Measurements from ENCODE around the gene HIF1AN.

HIF1AN gene

DNA sequence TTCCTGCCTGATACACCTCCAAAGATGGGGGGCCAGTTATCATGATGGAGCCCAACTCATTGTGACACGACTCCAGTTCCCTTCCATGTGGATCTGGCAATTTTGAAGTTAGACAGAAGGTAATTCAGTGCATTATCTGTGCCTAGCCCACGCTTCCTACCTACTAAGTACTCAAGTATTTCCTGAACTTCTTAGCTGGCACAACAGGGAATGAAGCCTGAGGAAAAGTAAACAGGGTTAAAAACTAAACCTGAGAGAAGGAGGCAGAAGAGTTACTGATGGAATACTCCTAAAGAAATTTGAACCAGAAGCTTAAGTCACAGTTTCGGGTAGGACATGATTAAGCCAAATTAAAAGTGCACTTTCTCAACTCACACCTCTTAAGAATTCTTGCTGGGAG is 14.9 kb upstream of the HIF1AN start:
- DNase-seq (ENCODE audit: low read depth in 2 of 2, low spot score in 1 of 2), result no peak

DNA sequence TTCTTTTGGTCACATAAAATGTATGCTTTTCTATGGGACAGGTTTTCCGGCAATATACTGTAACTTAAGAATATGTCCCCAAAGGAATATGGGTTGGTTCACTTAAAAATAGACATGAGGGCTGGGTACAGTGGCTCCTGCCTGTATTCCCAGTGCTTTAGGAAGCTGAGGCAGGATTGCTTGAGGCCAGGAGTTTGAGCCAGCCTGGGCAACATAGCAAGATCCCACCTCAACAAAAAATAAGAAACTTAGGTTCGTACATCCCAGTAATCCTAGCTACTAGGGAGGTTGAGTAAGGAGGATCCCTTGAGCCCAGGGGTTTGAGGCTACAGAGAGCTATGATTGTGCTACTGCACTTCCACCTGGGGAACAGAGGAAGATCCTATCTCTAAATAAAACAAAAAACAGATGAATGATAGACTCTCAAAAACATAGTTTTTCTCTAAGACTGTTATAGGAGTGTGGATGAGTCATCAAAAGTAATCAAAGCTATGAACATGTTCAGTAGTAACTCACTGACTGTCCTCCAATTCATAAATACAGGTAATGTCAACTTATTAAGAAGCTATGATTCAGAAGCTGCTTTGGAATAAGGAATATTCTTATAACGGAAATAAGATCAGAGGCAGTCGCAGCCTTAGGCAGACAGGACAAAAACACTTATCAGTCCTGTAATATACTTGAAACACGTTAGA is 13.5 kb upstream of the HIF1AN start:
- no peak for DNase-seq (ENCODE audit: low read depth in 2 of 2, low spot score in 1 of 2)

DNA sequence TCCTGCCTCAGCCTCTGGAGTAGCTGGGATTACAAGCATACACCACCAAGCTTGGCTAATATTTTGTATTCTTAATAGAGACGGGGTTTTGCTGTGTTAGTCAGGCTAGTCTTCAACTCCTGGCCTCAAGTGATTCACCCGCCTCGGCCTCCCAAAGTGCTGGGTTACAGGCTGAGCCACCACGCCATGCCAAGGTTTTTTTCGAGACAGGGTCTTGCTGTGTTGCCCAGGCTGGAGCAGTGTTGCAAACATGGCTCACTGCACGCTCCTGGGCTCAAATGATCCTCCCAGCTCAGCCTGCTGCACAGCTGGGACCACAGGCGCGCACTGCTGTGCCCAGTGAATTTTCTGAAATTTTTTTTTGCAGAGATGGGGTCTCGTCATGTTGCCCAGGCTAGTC is 12.8 kb upstream of the HIF1AN start:
- DNase-seq (ENCODE audit: low read depth in 2 of 2, low spot score in 1 of 2), result no peak

DNA sequence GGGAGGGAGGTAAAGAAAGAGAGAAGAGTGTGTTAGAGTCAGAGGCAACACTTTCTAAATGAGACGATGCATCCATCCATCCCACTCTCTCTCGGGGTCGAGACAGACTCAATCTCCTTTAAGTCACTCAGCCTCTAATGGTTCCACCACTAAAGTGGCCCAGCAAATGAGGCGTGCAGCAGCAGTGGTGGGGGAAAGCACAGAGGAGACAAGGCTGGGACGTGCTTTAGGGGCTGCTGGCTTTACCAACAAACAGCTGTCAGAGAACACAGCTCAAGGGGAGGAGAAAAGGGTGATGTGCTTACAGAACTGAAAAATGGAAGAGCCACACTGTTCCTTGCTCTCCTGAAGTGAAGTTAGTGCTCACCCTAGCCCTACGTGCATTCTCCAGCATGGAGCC is 11.5 kb upstream of the HIF1AN start:
- DNase-seq (ENCODE audit: low read depth in 2 of 2, low spot score in 1 of 2), result no peak

DNA sequence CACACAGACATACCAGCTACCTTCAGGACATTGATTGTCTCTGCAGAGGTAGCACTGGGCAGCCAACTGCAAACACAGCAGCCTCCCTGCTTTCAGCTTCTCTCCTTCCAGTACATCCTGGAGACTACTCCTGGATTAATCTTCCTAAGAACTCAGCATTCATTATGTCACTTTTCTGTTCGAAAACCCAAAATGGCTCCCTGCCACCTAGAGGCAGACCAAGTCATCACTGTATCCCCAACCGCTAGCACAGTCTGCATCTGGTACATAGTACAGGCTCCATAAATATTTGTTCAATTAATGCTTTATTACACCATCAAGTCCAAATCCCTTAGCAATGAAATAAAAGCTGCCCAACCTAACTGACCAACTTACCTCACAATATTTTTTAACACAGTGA is 11.1 kb upstream of the HIF1AN start:
- no peak for DNase-seq (ENCODE audit: low read depth in 2 of 2, low spot score in 1 of 2)

DNA sequence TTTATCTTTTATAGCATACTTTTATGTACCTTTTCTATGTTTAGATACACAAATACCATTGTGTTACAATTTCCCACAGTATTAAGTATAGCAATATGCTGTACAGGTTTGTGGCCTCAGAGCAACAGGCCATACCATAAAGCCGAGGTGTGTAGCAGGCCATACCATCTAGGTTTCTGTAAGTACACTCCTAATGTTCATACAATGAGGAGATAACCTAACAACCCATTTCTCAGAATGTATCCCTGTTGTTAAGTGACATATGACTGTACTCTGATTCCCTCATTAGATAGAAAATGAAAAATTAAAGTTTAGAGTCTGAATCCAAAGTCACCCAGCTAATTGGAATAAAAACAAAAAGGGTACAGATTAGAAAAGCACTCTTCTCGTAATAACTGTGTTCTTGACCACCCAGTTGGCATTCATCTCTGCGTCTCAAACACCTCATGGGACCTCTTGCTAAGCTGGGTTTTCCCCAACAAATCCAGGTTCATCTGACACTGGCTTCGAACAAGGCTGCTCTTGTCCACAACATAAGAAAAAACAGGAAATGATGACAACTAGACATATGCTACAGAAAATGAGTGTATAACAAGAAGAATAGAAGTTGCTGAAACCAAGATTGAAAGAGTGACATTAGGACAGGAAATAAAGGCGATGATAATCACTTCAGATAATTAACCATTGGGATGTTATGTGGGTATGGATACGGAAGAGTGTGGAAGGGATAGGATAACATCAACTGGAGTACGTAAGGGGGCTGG is 7.4 kb upstream of the HIF1AN start:
- no peak for DNase-seq (ENCODE audit: low read depth in 2 of 2, low spot score in 1 of 2)

DNA sequence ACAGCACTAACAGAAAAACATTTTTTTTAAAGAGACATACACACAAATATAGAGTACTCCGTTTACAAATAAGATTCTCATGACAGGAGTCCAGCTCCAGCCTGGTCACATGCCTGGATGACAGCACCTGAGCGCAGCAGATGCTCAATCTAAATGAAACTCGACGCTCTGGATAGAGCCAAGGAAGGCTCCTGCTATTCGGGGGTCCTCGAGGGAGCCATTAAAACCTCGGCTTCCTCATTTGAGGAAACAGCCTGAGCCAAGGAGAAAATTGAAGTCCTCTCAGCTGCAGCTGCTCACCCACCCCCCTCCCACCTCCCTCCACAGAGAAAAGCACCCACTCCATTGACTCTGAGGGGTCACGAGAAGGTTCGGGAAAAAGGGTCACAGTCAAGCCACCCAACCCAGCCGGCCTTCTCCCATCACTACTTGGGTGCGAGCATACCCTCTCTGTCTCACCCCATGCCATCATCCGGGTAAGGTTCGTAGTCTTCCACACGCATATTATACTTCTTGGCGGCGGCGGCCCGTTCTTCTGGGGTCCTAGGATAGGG is 6.7 kb upstream of the HIF1AN start:
- DNase-seq (ENCODE audit: low read depth in 2 of 2, low spot score in 1 of 2), result no peak

DNA sequence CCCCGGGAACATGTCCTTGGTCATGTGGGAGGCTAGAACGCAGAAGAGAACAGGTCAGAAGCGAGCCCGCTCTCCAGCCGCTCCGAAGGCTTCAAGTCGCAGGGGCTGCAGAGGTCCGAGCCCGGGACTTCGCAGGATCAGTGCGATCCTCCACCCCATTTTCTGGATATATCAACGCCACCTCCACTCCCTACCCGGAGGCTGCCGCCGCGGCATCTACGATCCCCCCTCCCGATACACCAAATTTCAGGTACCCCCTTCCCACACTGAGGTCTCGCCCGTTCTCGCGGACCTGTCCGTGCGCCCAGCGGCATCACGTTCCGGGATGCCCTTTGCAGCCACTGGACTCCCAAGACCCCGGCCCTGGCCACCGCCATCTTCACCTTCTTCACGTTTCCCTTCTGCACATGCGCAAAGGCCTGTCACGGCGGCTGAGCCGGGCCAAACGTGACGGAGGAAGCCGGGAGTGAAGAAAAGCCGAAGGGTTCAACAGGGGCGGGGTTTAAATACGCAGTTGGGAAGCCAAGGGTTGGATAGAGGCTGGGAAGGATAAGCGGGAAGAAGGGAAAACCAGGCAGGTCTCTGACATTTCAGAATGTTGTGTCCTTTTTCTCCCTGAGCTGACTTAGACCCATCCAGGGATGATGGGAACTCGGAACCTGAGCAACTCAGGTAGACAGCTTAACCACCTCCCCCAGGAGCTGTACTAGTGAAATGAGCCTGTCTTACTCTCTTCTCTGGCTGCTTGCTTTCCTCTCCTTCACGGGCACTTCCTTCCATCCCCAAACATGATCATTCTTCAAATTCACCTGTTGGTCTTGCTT is 6.1 kb upstream of the HIF1AN start, which contains the start of gene NDUFB8:
Gene NDUFB8 (minus strand): TSS at position 397 of the 824 bp plus-strand sequence. CDS start 20 bp downstream, at position 377.
- peak; percentile 64 to 78 for DNase-seq (ENCODE audit: low read depth in 2 of 2, low spot score in 1 of 2)

DNA sequence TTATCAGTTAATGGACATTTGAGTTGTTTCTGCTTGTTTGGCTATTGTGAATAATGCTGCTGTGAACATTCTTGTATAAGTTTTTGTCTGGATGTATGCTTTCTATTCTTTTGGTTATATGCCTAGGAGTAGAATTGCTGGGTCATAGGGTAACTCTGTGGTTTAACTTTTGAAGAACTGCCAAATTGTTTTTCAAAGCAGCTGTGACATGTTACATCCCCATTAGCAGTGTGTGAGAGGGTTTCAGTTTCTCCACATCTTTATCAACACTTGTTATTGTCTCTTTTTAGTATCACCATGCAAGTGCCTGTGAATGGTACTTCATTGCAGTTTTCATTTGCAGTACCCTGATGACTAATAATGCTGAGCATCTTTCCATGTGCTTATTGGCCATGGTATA is 4.0 kb upstream of the HIF1AN start:
- no peak for DNase-seq (ENCODE audit: low read depth in 2 of 2, low spot score in 1 of 2)

DNA sequence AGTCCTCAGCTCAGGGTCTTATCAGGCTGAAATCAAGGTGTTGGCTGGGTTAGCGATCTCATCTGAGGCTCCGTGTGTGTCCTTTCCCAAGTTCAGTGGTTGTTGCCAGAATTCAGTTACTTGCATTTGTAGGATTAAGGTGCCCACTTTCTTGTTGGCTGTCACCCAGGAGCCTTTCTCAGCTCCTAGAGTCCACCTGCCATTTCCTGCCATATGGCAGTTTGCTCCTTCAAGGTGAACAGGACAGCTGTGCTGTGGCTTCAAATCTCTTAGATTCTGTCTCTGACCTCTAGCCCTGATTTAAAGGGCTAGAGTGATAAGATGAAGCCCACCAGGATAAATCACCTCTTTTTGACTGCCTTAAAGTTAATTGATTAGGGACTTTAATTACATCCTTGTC is 1.0 kb upstream of the HIF1AN start:
- DNase-seq (ENCODE audit: low read depth in 2 of 2, low spot score in 1 of 2), result no peak

DNA sequence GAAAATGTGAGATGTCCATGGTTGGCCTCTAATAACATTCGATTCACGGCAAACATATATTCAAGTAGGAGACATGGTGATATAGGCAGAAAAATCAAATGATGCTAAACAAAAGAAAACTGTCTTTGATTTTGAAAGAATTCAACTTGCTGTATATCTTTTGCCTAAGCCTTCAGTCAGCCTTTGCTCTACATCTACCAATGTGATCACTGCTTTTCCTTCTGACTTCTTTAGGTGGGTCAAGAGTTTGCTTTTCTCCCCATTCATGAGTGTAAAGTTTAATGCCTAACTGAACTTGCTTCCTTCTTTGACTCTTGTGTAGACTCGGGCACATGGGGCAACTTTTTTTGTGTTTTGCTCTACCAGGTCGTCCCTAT is 417 bp upstream of the HIF1AN start:
- DNase-seq (ENCODE audit: low read depth in 2 of 2, low spot score in 1 of 2), result no peak

DNA sequence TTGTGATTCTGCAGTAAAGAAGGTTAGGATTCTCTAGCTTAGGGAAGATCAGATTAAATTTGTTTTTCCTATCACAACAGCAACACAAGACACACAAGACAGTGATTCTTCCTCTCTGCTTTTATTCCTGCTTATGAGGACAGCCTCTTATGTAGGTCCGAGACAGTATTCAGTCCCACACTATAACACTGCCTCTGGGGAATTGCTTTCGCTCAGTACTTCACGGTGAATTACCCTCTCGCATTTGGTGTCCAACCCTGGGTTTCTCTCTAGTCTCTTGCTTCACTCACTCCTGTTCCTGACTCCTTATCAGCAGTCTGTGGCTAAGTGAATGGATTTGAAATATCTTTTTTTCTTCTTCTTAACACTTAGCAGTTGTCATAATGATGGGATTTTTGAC is 1.7 kb downstream of the HIF1AN start:
- no peak for DNase-seq (ENCODE audit: low read depth in 2 of 2, low spot score in 1 of 2)

DNA sequence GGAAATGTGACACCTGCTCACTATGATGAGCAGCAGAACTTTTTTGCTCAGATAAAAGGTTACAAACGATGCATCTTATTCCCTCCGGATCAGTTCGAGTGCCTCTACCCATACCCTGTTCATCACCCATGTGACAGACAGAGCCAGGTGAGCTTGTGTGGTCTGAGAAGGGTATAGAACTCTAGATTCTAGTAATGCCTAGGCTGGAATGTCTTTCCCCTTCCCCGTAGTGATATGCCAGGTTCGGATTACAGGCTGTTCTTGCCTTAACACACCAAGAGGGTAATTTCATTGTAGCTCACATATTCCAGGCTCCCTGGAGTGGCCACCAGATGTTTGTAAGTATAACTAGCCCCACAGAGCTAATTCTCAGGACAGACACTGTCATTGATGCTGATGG is 9.2 kb downstream of the HIF1AN start:
- DNase-seq (ENCODE audit: low read depth in 2 of 2, low spot score in 1 of 2), result no peak

DNA sequence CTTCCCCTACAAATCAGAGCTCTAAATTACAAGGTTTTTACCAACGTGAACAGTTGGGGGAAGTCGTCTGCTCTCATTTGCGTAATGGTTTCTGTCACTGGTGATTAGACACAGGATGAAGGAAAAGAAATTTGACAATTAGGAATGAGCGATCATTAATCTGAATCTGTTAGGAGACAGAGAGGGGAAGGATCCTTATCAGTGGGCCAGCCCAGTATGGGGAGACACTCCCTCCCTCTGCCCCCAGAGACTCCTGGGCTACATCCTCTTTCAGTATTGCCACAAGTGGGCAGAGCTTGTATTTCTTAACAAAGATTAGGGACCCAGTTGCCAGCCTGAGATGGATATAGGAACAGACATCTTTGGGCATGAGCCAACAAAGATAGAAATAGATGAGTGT is 15.5 kb downstream of the HIF1AN start:
- DNase-seq (ENCODE audit: low read depth in 2 of 2, low spot score in 1 of 2), result no peak

DNA sequence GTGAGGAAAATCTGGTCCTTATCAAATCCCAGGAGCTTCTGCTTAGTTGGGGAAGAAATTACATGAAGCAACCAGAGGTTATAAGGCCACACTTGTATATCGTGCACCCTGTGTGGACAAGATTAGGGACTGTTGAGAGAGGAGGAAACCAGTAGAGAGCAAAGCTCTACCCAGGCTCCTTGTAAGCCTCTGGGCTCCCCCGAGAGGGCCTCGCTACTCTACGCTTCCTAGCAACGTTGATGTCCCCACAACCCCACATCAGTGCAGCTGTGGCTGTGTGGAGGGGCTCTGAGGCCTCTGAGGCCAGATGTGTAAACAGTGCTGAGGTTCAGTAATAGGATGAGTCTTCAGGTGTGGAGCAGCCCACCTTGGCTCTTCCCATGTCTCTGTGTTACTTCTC is 16.0 kb downstream of the HIF1AN start:
- DNase-seq (ENCODE audit: low read depth in 2 of 2, low spot score in 1 of 2), result no peak

DNA sequence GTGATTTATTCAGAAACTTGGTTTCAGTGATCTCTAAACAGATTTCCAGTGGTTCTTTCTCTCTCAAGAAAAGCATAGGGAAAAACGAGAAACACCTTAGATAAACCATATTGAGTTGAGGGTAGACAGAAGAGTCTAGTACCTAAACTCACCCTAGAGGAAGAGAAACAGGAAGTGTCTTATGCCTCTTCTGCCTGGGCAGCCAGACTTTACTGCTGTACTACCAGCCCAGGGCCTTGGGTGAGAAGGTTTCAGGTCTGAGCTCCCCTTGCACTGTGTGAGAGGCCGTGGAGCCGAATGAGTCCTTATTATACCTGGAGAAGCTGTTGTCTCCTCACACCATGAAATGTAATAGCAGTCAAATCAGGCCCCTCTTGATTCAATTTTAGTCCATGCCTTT is 18.2 kb downstream of the HIF1AN start:
- DNase-seq (ENCODE audit: low read depth in 2 of 2, low spot score in 1 of 2), result no peak

DNA sequence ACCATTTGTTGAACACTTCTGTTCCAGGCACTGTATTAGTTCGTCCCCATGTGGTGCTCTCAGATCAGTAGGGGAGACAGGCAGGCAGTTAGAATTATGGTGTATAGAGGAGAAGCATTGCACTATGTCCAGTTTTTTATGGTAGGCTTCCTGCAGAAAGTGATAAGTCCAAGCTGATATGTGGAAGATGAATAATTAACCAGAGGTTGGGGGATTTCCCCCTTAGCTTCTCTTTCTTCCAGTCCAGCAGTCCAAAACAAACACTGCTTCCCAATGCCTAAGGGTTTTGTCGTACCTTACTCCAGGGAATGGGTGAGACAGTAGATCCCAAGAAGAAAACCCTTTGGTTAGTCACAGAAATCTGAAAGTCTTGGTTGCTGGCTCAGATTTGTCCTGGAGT is 19.2 kb downstream of the HIF1AN start:
- DNase-seq (ENCODE audit: low read depth in 2 of 2, low spot score in 1 of 2), result no peak

DNA sequence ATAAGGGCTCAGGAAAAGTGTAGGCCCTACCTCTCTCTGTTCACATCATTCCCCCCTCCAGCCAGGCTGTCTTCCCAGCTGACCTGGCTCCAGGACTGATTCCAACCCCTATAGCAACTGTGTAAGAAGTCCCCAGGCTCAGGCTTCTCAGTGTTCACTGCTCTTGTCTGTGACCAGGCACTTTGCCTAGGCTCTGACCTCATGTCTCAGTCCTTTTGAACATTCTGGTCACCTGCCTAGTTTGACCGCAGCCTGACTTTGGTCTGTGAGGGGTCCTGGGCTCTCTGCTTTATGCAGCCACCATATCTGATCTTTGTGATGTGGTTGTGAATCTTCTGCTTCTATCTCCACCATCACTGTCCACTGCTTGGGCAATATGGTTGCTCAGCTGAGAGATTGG is 24.5 kb downstream of the HIF1AN start:
- no peak for DNase-seq (ENCODE audit: low read depth in 2 of 2, low spot score in 1 of 2)

DNA sequence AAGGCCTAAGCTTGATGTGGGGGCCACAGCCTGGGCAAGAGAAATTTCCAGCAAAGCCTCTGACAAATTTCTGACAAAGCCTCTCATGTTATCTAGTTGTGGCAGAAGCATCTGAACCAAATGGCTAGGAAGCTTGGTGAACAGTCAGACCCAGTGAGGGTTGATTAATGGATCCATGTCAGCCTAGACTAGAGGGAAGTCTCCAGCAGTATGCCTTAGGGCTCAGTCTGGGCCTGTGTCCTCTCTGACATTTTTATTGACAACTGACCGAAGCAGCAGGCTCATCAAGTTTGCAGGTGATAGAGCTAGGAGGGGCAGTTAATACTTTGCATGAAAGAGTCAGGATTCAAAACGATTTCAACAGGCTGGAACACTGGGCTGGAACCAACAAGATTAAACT is 25.3 kb downstream of the HIF1AN start:
- DNase-seq (ENCODE audit: low read depth in 2 of 2, low spot score in 1 of 2), result no peak

DNA sequence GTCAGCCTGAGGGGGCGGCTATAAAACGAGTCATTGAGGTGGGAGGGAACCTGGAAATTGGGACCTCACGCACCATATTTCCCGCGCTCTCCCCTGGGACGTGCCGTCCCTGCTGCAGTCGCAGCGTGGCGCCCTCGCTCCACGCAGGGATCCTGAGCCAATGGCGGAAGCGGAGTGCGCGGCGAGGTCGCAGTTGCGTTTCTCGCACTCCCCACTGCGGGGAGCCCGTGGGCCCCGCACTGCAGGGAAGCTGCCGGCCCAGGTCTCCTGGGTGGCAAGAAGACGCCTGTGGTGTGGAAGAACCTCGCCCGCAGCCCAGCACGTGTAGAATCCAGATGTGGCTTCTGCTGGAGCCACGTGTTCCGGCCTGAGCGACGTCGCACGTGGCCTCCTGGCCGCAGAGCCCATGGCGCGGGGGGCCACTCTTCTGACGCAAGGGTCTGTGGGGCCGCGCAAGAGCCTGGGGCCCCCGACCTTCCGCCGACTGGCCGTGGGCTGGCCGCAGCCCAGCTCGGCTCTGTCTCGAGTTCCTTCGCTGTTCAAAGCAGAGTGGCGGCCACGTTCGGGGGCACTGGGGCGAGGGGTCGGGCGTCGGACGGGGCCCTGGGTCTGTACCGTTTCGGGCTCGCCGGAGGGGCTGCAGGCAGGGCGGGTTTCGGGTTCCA is 26.4 kb downstream of the HIF1AN start:
- DNase-seq (ENCODE audit: low read depth in 2 of 2, low spot score in 1 of 2), result peak; percentile 41 to 49

Measured in stimulated activated CD8-positive, alpha-beta memory T cell treated with anti-CD3 and anti-CD28 coated beads, Interleukin-4, amount 100 ng/mL, for 1 hour (primary cell).